HUES64 (cell line): ENCODE data around the gene CLSTN2.

Experiments
- H3K27ac ChIP-seq: 2 replicates; pipeline ENCODE4 v1.7.0; 2013; ENCODE audit warnings: low read depth, low read length, inconsistent platforms
- H3K27me3 ChIP-seq: 2 replicates; pipeline ENCODE4 v1.6.1; 2013; ENCODE audit warnings: mild to moderate bottlenecking, low read length; ENCODE audit not compliant: insufficient read depth
- H3K36me3 ChIP-seq: 2 replicates; pipeline ENCODE4 v1.6.1; 2013; ENCODE audit warnings: mild to moderate bottlenecking, low read length; ENCODE audit not compliant: insufficient read depth
- H3K4me1 ChIP-seq: 2 replicates; pipeline ENCODE4 v1.6.1; 2013; ENCODE audit warnings: mild to moderate bottlenecking, low read length, moderate library complexity; ENCODE audit not compliant: insufficient read depth
- H3K4me3 ChIP-seq: 2 replicates; pipeline ENCODE4 v1.5.1; 2013; ENCODE audit warnings: mild to moderate bottlenecking, low read length, moderate library complexity
- H3K9ac ChIP-seq: 2 replicates; pipeline ENCODE4 v1.6.1; 2013; ENCODE audit warnings: mild to moderate bottlenecking, low read depth, low read length
- H3K9me3 ChIP-seq: 2 replicates; pipeline ENCODE4 v1.6.1; 2013; ENCODE audit warnings: low read depth, low read length; ENCODE audit not compliant: insufficient read depth
- WGBS: fragments of 150-250, 120-280 bp; methylation state at CpG from one replicate; pipeline ENCODE4 v1.1.7; 2013; ENCODE audit warnings: missing lambda C conversion rate; 5-methylcytosine and 5-hydroxymethylcytosine counted together

Gene CLSTN2

DNA sequence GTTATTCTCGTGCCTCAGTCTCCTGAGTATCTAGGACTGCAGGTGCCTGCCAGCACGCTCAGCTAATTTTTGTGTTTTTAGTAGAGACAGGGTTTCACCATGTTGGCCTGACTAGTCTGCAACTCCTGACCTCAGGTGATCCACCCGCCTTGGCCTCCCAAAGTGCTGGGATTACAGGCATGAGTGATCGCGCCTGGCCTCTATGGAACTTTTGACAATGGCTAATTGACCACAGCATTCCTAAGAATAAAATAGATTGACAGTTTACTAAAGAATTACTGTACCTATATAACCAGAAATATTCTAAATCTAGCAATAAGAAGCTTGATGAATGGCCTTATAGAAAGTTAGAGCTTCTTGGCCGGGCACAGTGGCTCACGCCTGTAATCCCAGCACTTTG, 691.9 kb downstream of the CLSTN2 start:
- Histone ChIP-seq H3K4me1 (no peaks in the 10 kb centered on the region), H3K4me3 (no peak overlapping the region), H3K27ac (no peak overlapping the region), H3K9ac (no peak overlapping the region), H3K9me3 (no peaks in the 10 kb centered on the region), H3K36me3 (no peaks in the 10 kb centered on the region), H3K27me3 (no peaks in the 10 kb centered on the region)
- 95% methylated on average over 7 of the region's 7 CpGs for WGBS
